ENCODE measurements around the gene SLC7A6OS. TPM values are rescaled to one million over a fixed set of nuclear protein-coding genes. Genes with fewer than 3 reads are reported as not detected.

Gene SLC7A6OS
- total RNA-seq, 2 experiments from 2014 or later: 20.6 to 22.2 TPM

GRCh38 chr16:68286153-68287074, 24.3 kb downstream of the SLC7A6OS start:
- Mint-ChIP-seq H3K4me1 (ENCODE audit: low read depth) (peaks cover 94% of the 10 kb centered on the region), H3K27ac (peak overlapping the region; percentile 89), H3K27me3 (no peaks in the 10 kb centered on the region), H3K9me3 (no peaks in the 10 kb centered on the region), H3K4me3 (peak overlapping the region; percentile 58), H3K36me3 (peaks cover 57% of the 10 kb centered on the region)
- ChIA-PET CTCF (interaction anchor here (1.3 to 15.3 kb wide), 5 partner anchors 10 to 43 kb away, joined by 3 to 237 read pairs (median 4); partner anchors contain the start of genes PRMT7, SLC7A6 and SLC7A6OS), POLR2A (interaction anchor here (1.1 to 4.2 kb wide), 3 partner anchors 11 to 22 kb away, joined by 4 to 23 read pairs (median 8); partner anchors contain the start of gene SLC7A6)
- DNase-seq: peak; percentile 40
- intact Hi-C loops (cut with micrococcal nuclease): loop anchor here (1.0 kb wide), 2 partner anchors 16 to 21 kb away; no protein-coding TSS in a partner anchor

- Mint-ChIP-seq H3K27ac (peak overlapping the region; percentile 89), H3K4me1 (ENCODE audit: low read depth) (peaks cover 94% of the 10 kb centered on the region), H3K9me3 (no peaks in the 10 kb centered on the region), H3K4me3 (no peak overlapping the region), H3K27me3 (no peaks in the 10 kb centered on the region), H3K36me3 (peaks cover 54% of the 10 kb centered on the region)
- CTCF ChIA-PET: interaction anchor here (1.2 to 15.3 kb wide), 6 partner anchors 13 to 43 kb away, joined by 3 to 237 read pairs (median 4); partner anchors contain the start of genes PRMT7, SLC7A6 and SLC7A6OS
- intact Hi-C loops (cut with micrococcal nuclease): no loop called here
- no peak for DNase-seq
- POLR2A ChIA-PET: interaction anchor here (0.9 to 4.2 kb wide), 5 partner anchors 10 to 30 kb away, joined by 3 to 23 read pairs (median 8); partner anchors contain the start of gene SLC7A6
Measured at GRCh38 chr16:68285683-68286082, 25.1 kb downstream of the SLC7A6OS start.

GRCh38 chr16:68284847-68285246, 25.9 kb downstream of the SLC7A6OS start:
- H3K9me3 Mint-ChIP-seq: no peaks in the 10 kb centered on the region
- peak overlapping the region; percentile 35 for H3K4me3 Mint-ChIP-seq
- DNase-seq: no peak
- H3K36me3 Mint-ChIP-seq: peaks cover 51% of the 10 kb centered on the region
- POLR2A ChIA-PET: interaction anchor here (0.9 to 4.2 kb wide), 6 partner anchors 9 to 30 kb away, joined by 3 to 23 read pairs (median 8); partner anchors contain the start of genes PRMT7, SLC7A6 and SLC7A6OS
- H3K27ac Mint-ChIP-seq: peak overlapping the region; percentile 89
- CTCF ChIA-PET: interaction anchor here (0.6 to 15.3 kb wide), 6 partner anchors 12 to 69 kb away, joined by 3 to 237 read pairs (median 4); partner anchors contain the start of genes PRMT7, SLC7A6 and SLC7A6OS
- intact Hi-C loops (cut with micrococcal nuclease): no loop called here
- peaks cover 90% of the 10 kb centered on the region for H3K4me1 Mint-ChIP-seq (ENCODE audit: low read depth)
- H3K27me3 Mint-ChIP-seq: no peaks in the 10 kb centered on the region

- CTCF ChIA-PET: interaction anchor here (1.1 to 15.3 kb wide), 4 partner anchors 10 to 79 kb away, joined by 3 to 237 read pairs (median 4); partner anchors contain the start of gene SLC7A6
- H3K4me1 Mint-ChIP-seq (ENCODE audit: low read depth): peaks cover 87% of the 10 kb centered on the region
- intact Hi-C loops (cut with micrococcal nuclease): no loop called here
- POLR2A ChIA-PET: interaction anchor here (0.9 to 4.2 kb wide), 6 partner anchors 8 to 27 kb away, joined by 3 to 23 read pairs (median 8); partner anchors contain the start of genes PRMT7, SLC7A6 and SLC7A6OS
- H3K9me3 Mint-ChIP-seq: no peaks in the 10 kb centered on the region
- peak overlapping the region; percentile 35 for H3K4me3 Mint-ChIP-seq
- H3K36me3 Mint-ChIP-seq: peaks cover 54% of the 10 kb centered on the region
- H3K27me3 Mint-ChIP-seq: no peaks in the 10 kb centered on the region
- H3K27ac Mint-ChIP-seq: peak overlapping the region; percentile 89
- no peak for DNase-seq
Measured at GRCh38 chr16:68283801-68284598, 26.7 kb downstream of the SLC7A6OS start.

GRCh38 chr16:68283346-68283745, 27.4 kb downstream of the SLC7A6OS start:
- intact Hi-C loops (cut with micrococcal nuclease): no loop called here
- Mint-ChIP-seq H3K27me3 (no peaks in the 10 kb centered on the region), H3K9me3 (no peaks in the 10 kb centered on the region), H3K27ac (peak overlapping the region; percentile 89), H3K4me3 (no peak overlapping the region), H3K36me3 (peaks cover 54% of the 10 kb centered on the region), H3K4me1 (ENCODE audit: low read depth) (peaks cover 83% of the 10 kb centered on the region)
- DNase-seq: no peak
- CTCF ChIA-PET: interaction anchor here (0.8 to 15.3 kb wide), 5 partner anchors 11 to 80 kb away, joined by 3 to 237 read pairs (median 4); partner anchors contain the start of gene SLC7A6
- POLR2A ChIA-PET: interaction anchor here (0.9 to 4.2 kb wide), 4 partner anchors 10 to 28 kb away, joined by 3 to 23 read pairs (median 11); partner anchors contain the start of gene SLC7A6

- DNase-seq: no peak
- peaks cover 41% of the 10 kb centered on the region for H3K36me3 Mint-ChIP-seq
- H3K4me1 Mint-ChIP-seq (ENCODE audit: low read depth): peaks cover 70% of the 10 kb centered on the region
- no peak overlapping the region for H3K4me3 Mint-ChIP-seq
- POLR2A ChIA-PET: no interaction called here
- CTCF ChIA-PET: no interaction called here
- no peaks in the 10 kb centered on the region for H3K27me3 Mint-ChIP-seq
- peak overlapping the region; percentile 89 for H3K27ac Mint-ChIP-seq
- intact Hi-C loops (cut with micrococcal nuclease): no loop called here
- H3K9me3 Mint-ChIP-seq: no peaks in the 10 kb centered on the region
Measured at GRCh38 chr16:68282064-68282452, 28.7 kb downstream of the SLC7A6OS start.

- no peaks in the 10 kb centered on the region for H3K9me3 Mint-ChIP-seq
- ChIA-PET CTCF (interaction anchor here (0.8 to 3.4 kb wide), 2 partner anchors 17 to 21 kb away, joined by 3 to 22 read pairs; partner anchors contain the start of gene SLC7A6), POLR2A (interaction anchor here (1.4 kb wide), 1 partner anchor 17 kb away, joined by 4 read pairs; the partner anchor contains the start of gene SLC7A6)
- peak; percentile 38 for DNase-seq
- no peak overlapping the region for H3K4me3 Mint-ChIP-seq
- peaks cover 40% of the 10 kb centered on the region for H3K36me3 Mint-ChIP-seq
- H3K27ac Mint-ChIP-seq: peak overlapping the region; percentile 89
- intact Hi-C loops (cut with micrococcal nuclease): no loop called here
- H3K27me3 Mint-ChIP-seq: no peaks in the 10 kb centered on the region
- peaks cover 67% of the 10 kb centered on the region for H3K4me1 Mint-ChIP-seq (ENCODE audit: low read depth)
Measured at GRCh38 chr16:68281368-68282063, 29.2 kb downstream of the SLC7A6OS start.

- H3K4me1 Mint-ChIP-seq (ENCODE audit: low read depth): peaks cover 66% of the 10 kb centered on the region
- H3K9me3 Mint-ChIP-seq: no peaks in the 10 kb centered on the region
- intact Hi-C loops (cut with micrococcal nuclease): loop anchor here (10.0 kb wide), 2 partner anchors 245 to 1045 kb away; no protein-coding TSS in a partner anchor
- no peak overlapping the region for H3K4me3 Mint-ChIP-seq
- H3K36me3 Mint-ChIP-seq: peaks cover 46% of the 10 kb centered on the region
- no peaks in the 10 kb centered on the region for H3K27me3 Mint-ChIP-seq
- POLR2A ChIA-PET: interaction anchor here (0.9 to 1.4 kb wide), 2 partner anchors 16 to 31 kb away, joined by 3 to 4 read pairs; partner anchors contain the start of genes PRMT7, SLC7A6 and SLC7A6OS
- DNase-seq: no peak
- H3K27ac Mint-ChIP-seq: peak overlapping the region; percentile 67
- CTCF ChIA-PET: interaction anchor here (0.6 to 3.4 kb wide), 4 partner anchors 16 to 64 kb away, joined by 3 to 22 read pairs (median 4); partner anchors contain the start of gene SLC7A6
Measured at GRCh38 chr16:68279726-68280558, 30.8 kb downstream of the SLC7A6OS start.

GRCh38 chr16:68276223-68276622, 34.5 kb downstream of the SLC7A6OS start:
- intact Hi-C loops (cut with micrococcal nuclease): loop anchor here (10.0 kb wide), 2 partner anchors 249 to 1049 kb away; no protein-coding TSS in a partner anchor
- H3K27ac Mint-ChIP-seq: peak overlapping the region; percentile 93
- ChIA-PET CTCF (interaction anchor here (0.9 to 7.8 kb wide), 6 partner anchors 12 to 182 kb away, joined by 3 to 58 read pairs (median 4); partner anchors contain the start of gene SLC7A6), POLR2A (interaction anchor here (1.9 to 2.1 kb wide), 2 partner anchors 9 to 12 kb away, joined by 8 read pairs; partner anchors contain the start of gene SLC7A6)
- H3K27me3 Mint-ChIP-seq: no peaks in the 10 kb centered on the region
- no peak for DNase-seq
- H3K36me3 Mint-ChIP-seq: peaks cover 47% of the 10 kb centered on the region
- no peak overlapping the region for H3K4me3 Mint-ChIP-seq
- no peaks in the 10 kb centered on the region for H3K9me3 Mint-ChIP-seq
- H3K4me1 Mint-ChIP-seq (ENCODE audit: low read depth): peaks cover 68% of the 10 kb centered on the region

Data from activated CD4-positive, alpha-beta memory T cell treated with anti-CD3 and anti-CD28 coated beads for 36 hours (primary cell).